GM12865 (cell line): ENCODE measurements around the gene ITLN1.
A peak's percentile ranks its signal among the peaks of the same experiment; 100 is the strongest.

ENCODE experiments used
- DNase-seq: peaks from one replicate; pipeline ENCODE4 v3.0.0; 2010; ENCODE audit warnings: low read depth
- H3K4me3 ChIP-seq: 2 replicates; pipeline ENCODE4 v1.5.1; 2011; ENCODE audit warnings: mild to moderate bottlenecking, low read depth, low read length, control low read depth
- CTCF ChIP-seq: IDR thresholded peaks from 2 replicates; pipeline ENCODE4 v1.5.1; 2011; ENCODE audit warnings: low read length, control low read depth, low read depth, inconsistent platforms; ENCODE audit not compliant: insufficient read depth; ENCODE audit errors: missing control alignments

ITLN1 gene

GRCh38 chr1:160862203-160863060, 22.5 kb downstream of the ITLN1 start, which contains the start of gene CD244:
Gene CD244 (minus strand): TSS chr1:160862887. CDS start chr1:160862677, 210 bp downstream.
- peak; percentile 88 for DNase-seq
- peak within 1 kb of the TSS; percentile 28 for H3K4me3 ChIP-seq
- TF ChIP-seq CTCF = no peak

DNA sequence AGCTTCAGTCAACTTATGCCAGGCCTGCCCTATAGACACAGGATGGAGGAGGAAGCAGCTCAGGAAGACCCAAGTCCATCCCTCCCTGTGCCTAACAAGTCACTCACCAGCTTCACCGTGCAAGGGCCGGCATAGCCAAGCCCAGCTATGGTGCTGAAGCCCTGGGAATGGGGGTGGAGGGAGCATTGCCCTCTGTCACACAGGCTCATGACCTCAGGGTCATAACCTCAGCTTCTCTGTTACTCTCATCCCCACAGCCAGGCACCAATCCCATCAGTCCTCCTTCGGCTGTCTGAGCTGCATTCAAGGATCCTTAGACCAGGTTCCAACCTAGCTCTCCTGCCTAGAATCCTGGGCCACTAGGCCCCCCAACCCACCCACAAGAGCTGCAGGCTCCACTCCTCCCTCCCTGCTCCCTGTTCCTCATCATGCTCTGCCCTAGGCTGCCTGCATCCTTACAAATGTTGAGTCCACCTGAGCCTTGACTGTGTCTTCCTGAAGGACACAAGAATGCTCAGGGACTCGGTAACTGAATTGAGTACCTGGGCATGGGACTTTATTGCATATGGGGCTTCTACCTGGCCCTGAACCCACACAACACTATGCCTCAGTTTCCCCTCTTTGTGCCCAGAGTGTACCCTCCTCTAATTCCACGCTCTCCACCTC, 24.0 kb downstream of the ITLN1 start:
- TF ChIP-seq CTCF = no peak
- H3K4me3 ChIP-seq = no peak overlapping the region
- no peak for DNase-seq

- H3K4me3 ChIP-seq = no peak overlapping the region
- TF ChIP-seq CTCF = no peak
- no peak for DNase-seq
Observed at GRCh38 chr1:160859166-160859565, 25.8 kb downstream of the ITLN1 start.

DNA sequence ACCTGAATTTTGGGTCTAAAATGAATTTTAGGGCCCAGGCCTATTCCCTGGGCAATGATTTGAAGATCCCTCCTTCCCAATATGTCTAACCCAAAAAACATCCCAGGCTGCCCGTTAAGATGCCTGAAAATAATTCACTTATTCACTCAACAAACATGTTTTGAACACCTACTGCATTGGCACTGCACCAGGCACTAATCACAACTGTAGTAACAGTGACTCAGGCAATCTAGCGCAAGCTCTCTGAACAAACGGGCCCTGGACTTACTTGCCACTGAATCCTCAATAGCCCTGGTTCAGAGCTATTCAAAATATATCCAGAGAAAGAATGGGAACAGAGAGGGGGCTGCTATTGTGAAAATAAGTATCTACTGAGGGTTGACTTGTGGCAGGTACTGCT, 26.5 kb downstream of the ITLN1 start:
- H3K4me3 ChIP-seq = no peak overlapping the region
- DNase-seq = no peak
- TF ChIP-seq CTCF = no peak

DNA sequence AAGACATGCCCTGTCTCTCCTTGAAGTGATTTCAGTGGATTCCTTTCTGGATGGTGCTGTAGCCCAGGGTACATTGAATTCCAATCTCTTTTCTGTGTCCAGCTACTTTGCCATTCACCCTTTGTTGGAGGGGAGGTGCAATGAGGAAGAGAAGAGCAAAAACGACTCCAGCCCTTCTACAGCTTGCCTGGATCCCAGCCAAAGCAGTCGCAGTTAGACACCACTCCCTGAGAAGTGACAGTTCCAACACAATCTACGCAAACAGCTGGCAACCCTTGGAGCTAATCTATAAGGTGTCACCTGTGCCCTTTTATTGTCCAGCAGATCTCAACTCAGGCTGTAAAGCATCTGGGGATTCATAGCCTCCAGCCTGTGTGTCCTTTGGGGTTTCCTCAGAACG, 26.9 kb downstream of the ITLN1 start:
- no peak for TF ChIP-seq CTCF
- DNase-seq = no peak
- H3K4me3 ChIP-seq = no peak overlapping the region

DNA sequence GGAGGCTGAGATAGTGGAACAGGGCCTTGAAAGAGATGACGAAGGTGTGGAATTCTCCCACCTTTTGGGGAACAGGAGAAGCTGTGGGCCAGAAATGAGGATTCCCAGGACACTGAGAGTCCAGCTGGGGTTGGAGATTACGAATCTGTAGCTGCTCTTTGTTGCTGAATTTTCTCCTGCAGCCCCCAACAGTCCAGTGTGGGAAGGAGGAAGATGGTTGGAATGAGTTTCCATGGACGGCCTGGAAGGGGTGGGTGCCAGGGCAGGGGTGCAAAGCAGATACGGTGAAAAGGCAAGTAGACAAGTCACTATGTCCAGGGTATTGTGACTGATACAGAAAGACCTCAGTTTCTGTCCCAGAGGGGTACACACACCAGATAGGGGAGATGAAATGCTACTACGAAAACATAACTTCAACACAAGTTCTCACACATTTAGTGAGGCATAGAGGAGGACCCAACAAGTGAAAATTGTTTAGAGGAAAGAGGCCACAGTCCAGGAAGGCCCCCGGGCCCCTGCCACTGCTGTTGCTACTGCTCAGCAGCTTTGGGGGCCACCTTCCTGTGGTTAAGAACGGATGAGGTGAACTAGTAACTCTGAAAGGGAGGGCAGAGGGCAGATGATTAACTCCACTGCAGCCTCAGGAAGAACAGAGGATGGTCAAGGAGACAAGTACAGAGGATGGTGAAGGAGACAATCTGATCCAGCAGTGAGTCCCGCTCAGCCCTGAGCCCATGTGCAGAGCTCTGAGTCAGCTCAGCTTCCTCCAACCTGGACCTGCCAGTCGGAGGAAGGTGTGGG, 29.6 kb downstream of the ITLN1 start:
- TF ChIP-seq CTCF = no peak
- peak; percentile 86 for DNase-seq
- no peak overlapping the region for H3K4me3 ChIP-seq
